ENCODE results near the gene TNFRSF12A. TPM values are rescaled to one million over a fixed set of nuclear protein-coding genes. Genes with fewer than 3 reads are reported as not detected.

Gene TNFRSF12A
- total and polyA plus RNA-seq, 2 of the 8 experiments (the other 6 are each of a cell fraction or from before 2014, with no cell fraction given) = 81.0 to 82.5 TPM

GRCh38 chr16:3060339-3061127 lies 40.4 kb downstream of the TNFRSF12A start:
- peaks cover 6% of the 10 kb centered on the region; the same call in 1 of the 2 replicates for H3K23me2 ChIP-seq (ENCODE audit: low read depth, low read length)
- no peak overlapping the region for H3K9ac ChIP-seq (replicated peaks in 1 of 4; ENCODE audit: extremely low read depth in 1 of 4, low read depth in 3 of 4, low read length in 3 of 4)
- DNase-seq (ENCODE audit: low read depth in 1 of 2, low spot score in 2 of 2) = no peak
- H3K23ac ChIP-seq (ENCODE audit: insufficient read length) = no peak overlapping the region
- H3K9me3 ChIP-seq (ENCODE audit: insufficient read depth in 2 of 2, low read depth in 1 of 2, low read length in 1 of 2) = no peaks in the 10 kb centered on the region
- H3K79me1 ChIP-seq (ENCODE audit: low read depth, low read length) = no peaks in the 10 kb centered on the region
- no peak overlapping the region for H3K4me2 ChIP-seq (ENCODE audit: insufficient read depth in 1 of 2, low read depth in 2 of 2, low read length in 2 of 2)
- FAIRE-seq = no peak
- 0 out of 2 replicates have a peak overlapping the region, but pooled peaks have one; percentile 14 for H2BK15ac ChIP-seq (ENCODE audit: low read length)
- H3K36me3 ChIP-seq (ENCODE audit: control insufficient read depth in 2 of 4, insufficient read depth in 4 of 4, low read length in 3 of 4) = no peaks in the 10 kb centered on the region
- POLR2A ChIA-PET (ENCODE audit: partially characterized antibody) = interaction anchor here (1.0 to 12.7 kb wide), 14 partner anchors 8 to 74 kb away, joined by 3 to 140 read pairs (median 5); partner anchors contain the start of genes CLDN6, CLDN9, HCFC1R1 and THOC6
- no peak overlapping the region for H4K5ac ChIP-seq (ENCODE audit: insufficient read length, low read depth, low read length)
- H2BK12ac ChIP-seq (ENCODE audit: low read depth, low read length) = 0 out of 2 replicates have a peak overlapping the region, but pooled peaks have one; percentile 84
- no peaks in the 10 kb centered on the region; a peak in 1 of 7 replicates for H3K27me3 ChIP-seq (replicated peaks in 1 of 4; ENCODE audit: control insufficient read depth in 3 of 4, extremely low read depth in 1 of 4, insufficient read depth in 3 of 4, low read length in 3 of 4)
- H3K56ac ChIP-seq (replicated peaks; ENCODE audit: insufficient read length, low read depth, low read length) = no peak overlapping the region
- no peak overlapping the region for H3K18ac ChIP-seq (ENCODE audit: extremely low read depth, low read length)
- H4K20me1 ChIP-seq (replicated peaks in 1 of 2; ENCODE audit: control insufficient read depth in 1 of 2, insufficient read depth in 2 of 2, low read length in 2 of 2) = peaks cover 4 to 7% of the 10 kb centered on the region in 2 experiments
- H2BK120ac ChIP-seq (replicated peaks; ENCODE audit: low read depth, low read length) = no peak overlapping the region
- CTCF ChIA-PET (ENCODE audit: partially characterized antibody) = interaction anchor here (0.6 to 8.3 kb wide), 19 partner anchors 9 to 99 kb away, joined by 3 to 88 read pairs (median 6); partner anchors contain the start of genes ZNF205, ZNF213 and ZSCAN10
- H2AK5ac ChIP-seq (ENCODE audit: low read depth, low read length) = no peak overlapping the region
- no peak overlapping the region for H3K27ac ChIP-seq (ENCODE audit: low read depth, low read length)
- no peak overlapping the region for H2BK20ac ChIP-seq (ENCODE audit: low read length)
- peaks cover 4 to 16% (median 7%) of the 10 kb centered on the region in 4 experiments; a peak in 6 of 7 replicates for H3K4me1 ChIP-seq (replicated peaks in 1 of 4; ENCODE audit: control insufficient read depth in 3 of 4, insufficient read depth in 4 of 4, low read length in 3 of 4)
- H4K8ac ChIP-seq (ENCODE audit: extremely low read depth, insufficient read depth, low read length) = no peak overlapping the region
- H3K4me3 ChIP-seq (ENCODE audit: extremely low read depth in 1 of 4, insufficient read depth in 2 of 4, low read depth in 3 of 4, low read length in 4 of 4) = no peak overlapping the region
- H3K79me2 ChIP-seq (ENCODE audit: control insufficient read depth in 1 of 2, insufficient read depth in 2 of 2, low read length in 2 of 2) = no peaks in the 10 kb centered on the region
- WGBS, 2 experiments (ENCODE audit: extremely low coverage in 1 of 2, insufficient coverage in 1 of 2, insufficient read length in 1 of 2, insufficient replicate concordance in 2 of 2, low coverage in 1 of 2, low lambda C conversion rate in 2 of 2, missing lambda C conversion rate in 1 of 2) = 84% methylated on average over 14 of the region's 14 CpGs; no CpG with 5 or more reads in 1 of the 2 experiments
- H4K91ac ChIP-seq (replicated peaks; ENCODE audit: insufficient read length, low read length) = no peak overlapping the region
- H2AFZ ChIP-seq (ENCODE audit: low read length) = no peak overlapping the region
- H3K14ac ChIP-seq (ENCODE audit: insufficient read length) = no peak overlapping the region
- no peak overlapping the region for H3K4ac ChIP-seq (replicated peaks; ENCODE audit: insufficient read length, low read depth, low read length)
- no peak overlapping the region for H2BK5ac ChIP-seq (ENCODE audit: low read depth, low read length)
- TF ChIP-seq TAF7 (optimal IDR thresholded peaks at IDR 0.05; ENCODE audit: borderline replicate concordance, low read depth, low read length) = no peak
- no peak for TF ChIP-seq JUND (IDR thresholded peaks at IDR 0.05; ENCODE audit: low read length)
- no peak for TF ChIP-seq MAX (IDR thresholded peaks at IDR 0.05)
- no peak for TF ChIP-seq ASH2L (IDR thresholded peaks at IDR 0.05; ENCODE audit: low read length)
- no peak for TF ChIP-seq KDM1A (IDR thresholded peaks at IDR 0.05; ENCODE audit: borderline replicate concordance, low read length)
- no peak for TF ChIP-seq JUN (IDR thresholded peaks at IDR 0.05; ENCODE audit: low read depth, low read length)
- TF ChIP-seq SP2 (IDR thresholded peaks at IDR 0.05; ENCODE audit: low read length) = no peak
- no peak for TF ChIP-seq RAD21 (IDR thresholded peaks at IDR 0.05 in 1 of 2, conservative IDR thresholded peaks at IDR 0.05 in 1 of 2; ENCODE audit: low read depth in 2 of 2, low read length in 2 of 2)
- no peak for TF ChIP-seq EGR1 (IDR thresholded peaks at IDR 0.05; ENCODE audit: borderline replicate concordance, low read depth, low read length)
- no peak for TF ChIP-seq RNF2 (IDR thresholded peaks at IDR 0.05; ENCODE audit: borderline replicate concordance, low read depth, low read length, missing control alignments, poor library complexity, severe bottlenecking)
- TF ChIP-seq POLR2AphosphoS5 (IDR thresholded peaks at IDR 0.05; ENCODE audit: low read depth, low read length) = no peak
